Measurements from ENCODE around the gene ANKRD63.

DNA sequence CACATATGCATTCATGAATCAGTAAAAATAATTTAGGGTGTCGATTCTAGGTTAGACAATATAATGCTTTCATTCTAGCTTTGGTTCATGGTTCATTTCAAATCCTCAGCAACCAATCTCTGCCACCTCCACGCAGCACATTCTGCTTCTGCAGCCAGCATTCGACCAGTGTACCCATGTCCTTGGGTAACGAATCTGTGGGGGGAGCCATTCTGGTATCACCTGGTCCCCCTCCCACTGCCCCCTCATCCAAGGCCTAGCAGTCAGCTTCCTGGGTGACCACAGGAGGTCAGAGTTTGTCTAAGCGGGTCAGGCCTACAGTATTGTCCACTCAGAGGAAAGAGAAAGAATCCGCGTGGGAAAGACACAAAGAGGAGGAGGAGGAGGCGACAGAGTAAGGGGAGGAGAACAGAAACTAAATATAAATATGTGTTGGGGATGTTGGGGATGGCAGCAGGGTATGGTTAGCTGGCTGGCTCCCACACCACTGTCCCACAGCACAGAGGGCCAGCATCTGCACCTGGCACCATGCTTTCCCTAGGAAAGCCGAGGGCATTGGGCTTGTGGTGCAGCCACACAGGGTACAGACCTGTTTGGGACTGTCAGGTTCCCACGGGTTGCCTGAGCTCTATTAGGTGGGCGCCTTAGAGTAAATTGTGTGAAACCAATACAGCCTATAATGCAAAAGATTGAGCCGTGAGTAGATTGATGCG is 31.9 kb downstream of the ANKRD63 start:
- TF ChIP-seq, protein P1, sequence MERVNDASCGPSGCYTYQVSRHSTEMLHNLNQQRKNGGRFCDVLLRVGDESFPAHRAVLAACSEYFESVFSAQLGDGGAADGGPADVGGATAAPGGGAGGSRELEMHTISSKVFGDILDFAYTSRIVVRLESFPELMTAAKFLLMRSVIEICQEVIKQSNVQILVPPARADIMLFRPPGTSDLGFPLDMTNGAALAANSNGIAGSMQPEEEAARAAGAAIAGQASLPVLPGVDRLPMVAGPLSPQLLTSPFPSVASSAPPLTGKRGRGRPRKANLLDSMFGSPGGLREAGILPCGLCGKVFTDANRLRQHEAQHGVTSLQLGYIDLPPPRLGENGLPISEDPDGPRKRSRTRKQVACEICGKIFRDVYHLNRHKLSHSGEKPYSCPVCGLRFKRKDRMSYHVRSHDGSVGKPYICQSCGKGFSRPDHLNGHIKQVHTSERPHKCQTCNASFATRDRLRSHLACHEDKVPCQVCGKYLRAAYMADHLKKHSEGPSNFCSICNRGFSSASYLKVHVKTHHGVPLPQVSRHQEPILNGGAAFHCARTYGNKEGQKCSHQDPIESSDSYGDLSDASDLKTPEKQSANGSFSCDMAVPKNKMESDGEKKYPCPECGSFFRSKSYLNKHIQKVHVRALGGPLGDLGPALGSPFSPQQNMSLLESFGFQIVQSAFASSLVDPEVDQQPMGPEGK (CRISPR knock-in tag; IDR thresholded peaks at IDR 0.05; ENCODE audit: borderline replicate concordance), result no peak
- no peak for TF ChIP-seq ESRRG (CRISPR knock-in tag; IDR thresholded peaks at IDR 0.05)
- TF ChIP-seq, protein P2, sequence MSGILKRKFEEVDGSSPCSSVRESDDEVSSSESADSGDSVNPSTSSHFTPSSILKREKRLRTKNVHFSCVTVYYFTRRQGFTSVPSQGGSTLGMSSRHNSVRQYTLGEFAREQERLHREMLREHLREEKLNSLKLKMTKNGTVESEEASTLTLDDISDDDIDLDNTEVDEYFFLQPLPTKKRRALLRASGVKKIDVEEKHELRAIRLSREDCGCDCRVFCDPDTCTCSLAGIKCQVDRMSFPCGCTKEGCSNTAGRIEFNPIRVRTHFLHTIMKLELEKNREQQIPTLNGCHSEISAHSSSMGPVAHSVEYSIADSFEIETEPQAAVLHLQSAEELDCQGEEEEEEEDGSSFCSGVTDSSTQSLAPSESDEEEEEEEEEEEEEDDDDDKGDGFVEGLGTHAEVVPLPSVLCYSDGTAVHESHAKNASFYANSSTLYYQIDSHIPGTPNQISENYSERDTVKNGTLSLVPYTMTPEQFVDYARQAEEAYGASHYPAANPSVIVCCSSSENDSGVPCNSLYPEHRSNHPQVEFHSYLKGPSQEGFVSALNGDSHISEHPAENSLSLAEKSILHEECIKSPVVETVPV (CRISPR knock-in tag; IDR thresholded peaks at IDR 0.05), result no peak
- no peak for TF ChIP-seq CSDC2 (CRISPR knock-in tag; IDR thresholded peaks at IDR 0.05)
- no peak for TF ChIP-seq RARB (CRISPR knock-in tag; IDR thresholded peaks at IDR 0.05)
- no peak for TF ChIP-seq ZFP30 (CRISPR knock-in tag; IDR thresholded peaks at IDR 0.05)
- no peak for TF ChIP-seq ZNF565 (CRISPR knock-in tag; conservative IDR thresholded peaks at IDR 0.05; ENCODE audit: low read depth)
- TF ChIP-seq, protein P3, sequence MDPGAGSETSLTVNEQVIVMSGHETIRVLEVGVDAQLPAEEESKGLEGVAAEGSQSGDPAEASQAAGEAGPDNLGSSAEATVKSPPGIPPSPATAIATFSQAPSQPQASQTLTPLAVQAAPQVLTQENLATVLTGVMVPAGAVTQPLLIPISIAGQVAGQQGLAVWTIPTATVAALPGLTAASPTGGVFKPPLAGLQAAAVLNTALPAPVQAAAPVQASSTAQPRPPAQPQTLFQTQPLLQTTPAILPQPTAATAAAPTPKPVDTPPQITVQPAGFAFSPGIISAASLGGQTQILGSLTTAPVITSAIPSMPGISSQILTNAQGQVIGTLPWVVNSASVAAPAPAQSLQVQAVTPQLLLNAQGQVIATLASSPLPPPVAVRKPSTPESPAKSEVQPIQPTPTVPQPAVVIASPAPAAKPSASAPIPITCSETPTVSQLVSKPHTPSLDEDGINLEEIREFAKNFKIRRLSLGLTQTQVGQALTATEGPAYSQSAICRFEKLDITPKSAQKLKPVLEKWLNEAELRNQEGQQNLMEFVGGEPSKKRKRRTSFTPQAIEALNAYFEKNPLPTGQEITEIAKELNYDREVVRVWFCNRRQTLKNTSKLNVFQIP (CRISPR knock-in tag; IDR thresholded peaks at IDR 0.05; ENCODE audit: borderline replicate concordance, low read depth), result no peak
- no peak for TF ChIP-seq BACH2 (CRISPR knock-in tag; IDR thresholded peaks at IDR 0.05; ENCODE audit: borderline replicate concordance)
- no peak for TF ChIP-seq ZNF70 (CRISPR knock-in tag; IDR thresholded peaks at IDR 0.05)
- no peak for TF ChIP-seq PPARA (CRISPR knock-in tag; IDR thresholded peaks at IDR 0.05; ENCODE audit: borderline replicate concordance)
- TF ChIP-seq ARNTL (CRISPR knock-in tag; IDR thresholded peaks at IDR 0.05; ENCODE audit: borderline replicate concordance, low read depth), result no peak
- TF ChIP-seq, protein P4, sequence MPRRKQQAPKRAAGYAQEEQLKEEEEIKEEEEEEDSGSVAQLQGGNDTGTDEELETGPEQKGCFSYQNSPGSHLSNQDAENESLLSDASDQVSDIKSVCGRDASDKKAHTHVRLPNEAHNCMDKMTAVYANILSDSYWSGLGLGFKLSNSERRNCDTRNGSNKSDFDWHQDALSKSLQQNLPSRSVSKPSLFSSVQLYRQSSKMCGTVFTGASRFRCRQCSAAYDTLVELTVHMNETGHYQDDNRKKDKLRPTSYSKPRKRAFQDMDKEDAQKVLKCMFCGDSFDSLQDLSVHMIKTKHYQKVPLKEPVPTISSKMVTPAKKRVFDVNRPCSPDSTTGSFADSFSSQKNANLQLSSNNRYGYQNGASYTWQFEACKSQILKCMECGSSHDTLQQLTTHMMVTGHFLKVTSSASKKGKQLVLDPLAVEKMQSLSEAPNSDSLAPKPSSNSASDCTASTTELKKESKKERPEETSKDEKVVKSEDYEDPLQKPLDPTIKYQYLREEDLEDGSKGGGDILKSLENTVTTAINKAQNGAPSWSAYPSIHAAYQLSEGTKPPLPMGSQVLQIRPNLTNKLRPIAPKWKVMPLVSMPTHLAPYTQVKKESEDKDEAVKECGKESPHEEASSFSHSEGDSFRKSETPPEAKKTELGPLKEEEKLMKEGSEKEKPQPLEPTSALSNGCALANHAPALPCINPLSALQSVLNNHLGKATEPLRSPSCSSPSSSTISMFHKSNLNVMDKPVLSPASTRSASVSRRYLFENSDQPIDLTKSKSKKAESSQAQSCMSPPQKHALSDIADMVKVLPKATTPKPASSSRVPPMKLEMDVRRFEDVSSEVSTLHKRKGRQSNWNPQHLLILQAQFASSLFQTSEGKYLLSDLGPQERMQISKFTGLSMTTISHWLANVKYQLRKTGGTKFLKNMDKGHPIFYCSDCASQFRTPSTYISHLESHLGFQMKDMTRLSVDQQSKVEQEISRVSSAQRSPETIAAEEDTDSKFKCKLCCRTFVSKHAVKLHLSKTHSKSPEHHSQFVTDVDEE (CRISPR knock-in tag; IDR thresholded peaks at IDR 0.05), result no peak

All from SK-N-SH treated with all-trans-retinoic acid at 6 μM for 48 hours (cell line).